Esophagus (tissue), 2 donors: Measurements from ENCODE around the gene DSCAM. TPM values are rescaled to one million over a fixed set of nuclear protein-coding genes. Genes with fewer than 3 reads are reported as not detected.

Experiments used
- H3K27ac ChIP-seq, 2 donors: one replicate each; pipeline ENCODE4 v1.5.1; 2013; ENCODE audit warnings: low read depth in 2 of 2, mild to moderate bottlenecking in 2 of 2, inconsistent platforms in 1 of 2, low read length in 1 of 2, moderate library complexity in 1 of 2
- H3K27me3 ChIP-seq, 2 donors: one replicate each; pipeline ENCODE4 v1.6.1; 2013; ENCODE audit warnings: low read length in 2 of 2, control low read depth in 1 of 2, mild to moderate bottlenecking in 1 of 2; ENCODE audit not compliant: insufficient read depth in 2 of 2, control insufficient read depth in 1 of 2
- H3K36me3 ChIP-seq, 2 donors: one replicate each; pipeline ENCODE4 v1.6.1; 2013; ENCODE audit warnings: low read length in 1 of 2; ENCODE audit not compliant: control insufficient read depth in 2 of 2, insufficient read depth in 2 of 2
- H3K4me1 ChIP-seq, 2 donors: one replicate each; pipeline ENCODE4 v1.6.1; 2013; ENCODE audit warnings: low read length in 1 of 2; ENCODE audit not compliant: control insufficient read depth in 2 of 2, insufficient read depth in 2 of 2
- H3K4me3 ChIP-seq, 2 donors: one replicate each; pipeline ENCODE4 v1.5.1; 2013; ENCODE audit warnings: low read length in 2 of 2, mild to moderate bottlenecking in 2 of 2, low read depth in 1 of 2, moderate library complexity in 1 of 2
- H3K9me3 ChIP-seq, 2 donors: one replicate each; pipeline ENCODE4 v1.6.1; 2013; ENCODE audit warnings: mild to moderate bottlenecking in 2 of 2, low read depth in 1 of 2, low read length in 1 of 2, moderate library complexity in 1 of 2; ENCODE audit not compliant: control insufficient read depth in 2 of 2, insufficient read depth in 1 of 2
- WGBS, 2 donors: extraction: QIAGEN DNeasy Blood & Tissue Kit; methylation state at CpG; one replicate each; pipeline ENCODE4 v1.1.7; 2013; 5-methylcytosine and 5-hydroxymethylcytosine counted together
- polyA plus RNA-seq, 2 donors: library from polyadenylated mRNA; stranded (reverse); fragments of 200-250 nt; gene quantifications; one replicate each; pipeline ENCODE4 v1.2.3, GENCODE V29; 2013
- donor health status: healthy with polysubstance abuse.
- donor health status: Bipolar disorder and iron deficiency.

Gene DSCAM
- polyA plus RNA-seq, 2 donors, result under 0.01 TPM; not detected in 1

GRCh38 chr21:40684726-40685125, 162.2 kb downstream of the DSCAM start:
- Histone ChIP-seq H3K27ac (no peak overlapping the region), H3K27me3 (no peaks in the 10 kb centered on the region), H3K36me3 (no peaks in the 10 kb centered on the region), H3K9me3 (peaks cover 0 to 1% of the 10 kb centered on the region in 2 donors), H3K4me1 (no peaks in the 10 kb centered on the region), H3K4me3 (no peak overlapping the region)
- 87 to 90% methylated on average over 2 of the region's 2 CpGs for WGBS, 2 donors

DNA sequence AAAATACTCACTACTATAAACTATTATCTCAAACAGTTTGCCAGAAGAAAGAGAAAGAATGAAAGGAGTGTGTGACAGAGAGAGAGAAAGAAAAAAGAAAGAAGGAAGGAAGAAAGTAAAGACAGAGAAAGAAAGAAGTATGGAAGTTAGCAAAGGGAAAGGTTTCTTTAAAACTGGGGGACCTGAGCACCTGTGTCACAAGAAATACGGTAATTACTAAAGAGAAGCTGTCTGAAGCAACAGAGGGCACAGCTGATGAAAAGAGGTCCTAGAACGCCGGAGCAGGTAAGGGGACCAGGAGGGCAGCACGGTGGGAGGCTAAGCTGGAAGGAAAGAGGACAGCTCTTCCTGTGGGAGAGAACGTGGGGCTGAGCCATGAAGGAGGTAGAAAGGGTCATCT, 163.6 kb downstream of the DSCAM start:
- 64 to 70% methylated on average over 5 of the region's 5 CpGs for WGBS, 2 donors
- Histone ChIP-seq H3K4me1 (no peaks in the 10 kb centered on the region), H3K27me3 (no peaks in the 10 kb centered on the region), H3K36me3 (no peaks in the 10 kb centered on the region), H3K4me3 (no peak overlapping the region), H3K9me3 (no peaks in the 10 kb centered on the region), H3K27ac (no peak overlapping the region)

DNA sequence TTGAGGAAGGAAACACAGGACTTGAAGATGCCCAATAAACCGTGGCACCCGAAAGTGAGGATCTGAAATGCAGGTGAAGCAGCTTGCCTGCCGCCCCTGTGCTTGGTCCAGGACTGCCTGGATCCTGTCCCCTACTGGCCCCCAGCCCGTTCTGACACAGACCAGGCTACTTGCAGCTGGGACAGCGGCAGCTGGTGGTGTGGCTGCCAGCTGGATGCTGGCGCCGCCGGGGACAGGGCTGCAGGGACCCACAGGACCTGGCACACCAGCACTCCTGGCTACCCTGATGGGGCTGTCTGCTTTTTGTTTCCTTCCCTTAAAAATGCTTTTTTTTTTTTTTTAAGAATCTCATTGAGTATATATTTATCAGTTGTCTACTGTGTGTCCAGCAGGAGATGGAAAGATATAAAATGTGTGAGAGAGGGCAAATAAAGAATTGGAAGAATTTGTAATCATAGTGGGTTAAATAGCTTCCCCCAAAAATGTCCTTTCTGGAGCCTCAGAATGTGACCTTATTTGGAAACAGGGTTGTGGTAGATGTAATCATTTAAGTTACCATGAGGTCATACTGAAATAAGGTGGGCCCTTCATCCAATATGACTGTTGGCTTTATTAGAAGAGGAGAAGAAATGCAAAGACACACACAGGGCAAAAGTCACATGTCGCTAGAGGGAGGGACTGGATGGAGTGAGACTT, 165.6 kb downstream of the DSCAM start:
- no peak overlapping the region for H3K27ac ChIP-seq
- no peaks in the 10 kb centered on the region for H3K27me3 ChIP-seq
- H3K9me3 ChIP-seq, result no peaks in the 10 kb centered on the region
- no peaks in the 10 kb centered on the region for H3K36me3 ChIP-seq
- no peak overlapping the region for H3K4me3 ChIP-seq
- no peaks in the 10 kb centered on the region for H3K4me1 ChIP-seq
- 76 to 79% methylated on average over 9 of the region's 9 CpGs for WGBS, 2 donors

- 75 to 92% methylated on average over 1 of the region's 1 CpG for WGBS, 2 donors
- H3K9me3 ChIP-seq, result no peaks in the 10 kb centered on the region
- no peaks in the 10 kb centered on the region for H3K4me1 ChIP-seq
- no peak overlapping the region for H3K4me3 ChIP-seq
- H3K36me3 ChIP-seq, result no peaks in the 10 kb centered on the region
- H3K27me3 ChIP-seq, result no peaks in the 10 kb centered on the region
- H3K27ac ChIP-seq, result no peak overlapping the region
Measured at GRCh38 chr21:40680311-40680710, 166.6 kb downstream of the DSCAM start.

GRCh38 chr21:40678681-40679284, 168.2 kb downstream of the DSCAM start:
- Histone ChIP-seq H3K4me1 (no peaks in the 10 kb centered on the region), H3K27ac (no peak overlapping the region), H3K9me3 (no peaks in the 10 kb centered on the region), H3K27me3 (no peaks in the 10 kb centered on the region), H3K4me3 (no peak overlapping the region), H3K36me3 (no peaks in the 10 kb centered on the region)
- 43 to 60% methylated on average over 8 of the region's 8 CpGs for WGBS, 2 donors

DNA sequence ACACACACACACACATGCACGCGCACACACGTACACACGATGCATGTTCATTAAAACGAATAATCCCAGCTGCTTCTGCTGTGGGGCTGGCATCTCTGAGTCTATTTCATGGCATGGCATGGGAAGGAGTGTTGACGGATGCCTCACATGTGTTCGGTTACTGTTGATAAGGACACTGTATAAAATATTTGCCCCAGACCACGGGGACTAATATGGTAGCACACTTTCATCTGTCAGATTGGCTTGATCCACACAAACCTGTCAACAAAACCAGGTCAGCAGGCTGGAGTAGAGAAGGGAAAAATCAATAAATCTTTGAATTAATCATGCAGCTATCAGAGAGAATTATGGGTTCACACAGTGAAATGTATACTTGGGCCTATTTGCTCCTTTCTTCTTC, 171.9 kb downstream of the DSCAM start:
- Histone ChIP-seq H3K4me3 (no peak overlapping the region), H3K27ac (no peak overlapping the region), H3K9me3 (no peaks in the 10 kb centered on the region), H3K27me3 (no peaks in the 10 kb centered on the region), H3K4me1 (no peaks in the 10 kb centered on the region), H3K36me3 (no peaks in the 10 kb centered on the region)
- WGBS, 2 donors, result 72 to 87% methylated on average over 8 of the region's 8 CpGs

GRCh38 chr21:40672602-40673001, 174.4 kb downstream of the DSCAM start:
- Histone ChIP-seq H3K4me1 (no peaks in the 10 kb centered on the region), H3K4me3 (no peak overlapping the region), H3K36me3 (no peaks in the 10 kb centered on the region), H3K9me3 (no peaks in the 10 kb centered on the region), H3K27me3 (no peaks in the 10 kb centered on the region), H3K27ac (no peak overlapping the region)
- 75% methylated on average over 2 of the region's 2 CpGs for WGBS, 2 donors

- Histone ChIP-seq H3K27ac (no peak overlapping the region), H3K36me3 (no peaks in the 10 kb centered on the region), H3K27me3 (no peaks in the 10 kb centered on the region), H3K4me1 (no peaks in the 10 kb centered on the region), H3K9me3 (no peaks in the 10 kb centered on the region), H3K4me3 (no peak overlapping the region)
- WGBS, 2 donors, result 86 to 88% methylated on average over 2 of the region's 2 CpGs
Measured at GRCh38 chr21:40671716-40672115, 175.2 kb downstream of the DSCAM start.

GRCh38 chr21:40668555-40669275, 178.2 kb downstream of the DSCAM start:
- Histone ChIP-seq H3K4me3 (no peak overlapping the region), H3K27ac (no peak overlapping the region), H3K27me3 (no peaks in the 10 kb centered on the region), H3K36me3 (no peaks in the 10 kb centered on the region), H3K9me3 (no peaks in the 10 kb centered on the region), H3K4me1 (no peaks in the 10 kb centered on the region)
- 54 to 58% methylated on average over 5 of the region's 5 CpGs for WGBS, 2 donors
